SU-DHL-6 (cell line): Measurements from ENCODE around the gene ZDHHC17.

Experiments used
- H2AFZ ChIP-seq: fragments of 200-600 bp; sonication (generic); 2 replicates; pipeline ENCODE4 v1.6.1; 2014; ENCODE audit warnings: low read depth, mild to moderate bottlenecking, moderate library complexity, mixed read lengths, antibody characterized with exemption, low read length; ENCODE audit not compliant: severe bottlenecking
- H3F3A ChIP-seq: fragments of 200-600 bp; shearing (Covaris generic); 2 replicates; pipeline ENCODE4 v1.6.0; 2016; ENCODE audit warnings: antibody characterized with exemption, mild to moderate bottlenecking; ENCODE audit not compliant: insufficient read depth
- H3K27ac ChIP-seq: fragments of 200-600 bp; sonication (generic); 2 replicates; pipeline ENCODE4 v1.5.1; 2016; ENCODE audit warnings: low read depth, mild to moderate bottlenecking, low read length, moderate library complexity, mixed read lengths
- H3K27me3 ChIP-seq: fragments of 200-600 bp; sonication (generic), shearing (Covaris generic); 2 replicates; pipeline ENCODE4 v1.6.0; 2014; ENCODE audit warnings: mild to moderate bottlenecking, low read length
- H3K36me3 ChIP-seq: fragments of 200-600 bp; sonication (generic); 2 replicates; pipeline ENCODE4 v1.6.1; 2014; ENCODE audit warnings: mild to moderate bottlenecking, low read length, mixed read lengths
- H3K4me2 ChIP-seq: fragments of 300-600, 200-600 bp; shearing (Covaris generic), sonication (generic); 2 replicates; pipeline ENCODE4 v1.6.0; 2014; ENCODE audit warnings: low read length, low read depth, mild to moderate bottlenecking; ENCODE audit not compliant: poor library complexity, severe bottlenecking
- H3K4me3 ChIP-seq: fragments of 200-600 bp; sonication (generic); 2 replicates; pipeline ENCODE4 v1.5.1; 2014; ENCODE audit warnings: antibody characterized with exemption, low read length, mild to moderate bottlenecking, mixed read lengths; ENCODE audit not compliant: insufficient read depth, poor library complexity, severe bottlenecking
- H3K79me2 ChIP-seq: fragments of 200-600 bp; sonication (generic); 2 replicates; pipeline ENCODE4 v1.6.1; 2014; ENCODE audit warnings: mild to moderate bottlenecking, low read length, moderate library complexity; ENCODE audit not compliant: insufficient read depth
- H3K9ac ChIP-seq: fragments of 200-600 bp; sonication (generic); 2 replicates; pipeline ENCODE4 v1.7.0; 2014; ENCODE audit warnings: mild to moderate bottlenecking, low read length
- H3K9me2 ChIP-seq: fragments of 200-600 bp; sonication (generic); replicated peaks from 2 replicates; pipeline ENCODE4 v1.6.1; 2014; ENCODE audit warnings: low read length; ENCODE audit not compliant: insufficient read depth
- H3K9me3 ChIP-seq: fragments of 200-600 bp; sonication (generic); 2 replicates; pipeline ENCODE4 v1.6.1; 2014; ENCODE audit warnings: low read length, mixed read lengths; ENCODE audit not compliant: insufficient read depth
- H4K20me1 ChIP-seq: fragments of 200-600 bp; sonication (generic); 2 replicates; pipeline ENCODE4 v1.6.1; 2014; ENCODE audit warnings: low read depth, mild to moderate bottlenecking, antibody characterized with exemption, low read length, moderate library complexity, mixed read lengths
- CTCF ChIP-seq: fragments of 200-600 bp; sonication (generic); IDR thresholded peaks from one replicate; pipeline ENCODE4 v1.5.1; 2017; ENCODE audit warnings: antibody characterized with exemption, mild to moderate bottlenecking, low read length, moderate library complexity; ENCODE audit not compliant: insufficient read depth, poor library complexity, severe bottlenecking
- EZH2phosphoT487 ChIP-seq: fragments of 200-600 bp; sonication (generic), shearing (Covaris generic); conservative IDR thresholded peaks from 2 replicates; pipeline ENCODE4 v1.6.1; 2018; ENCODE audit warnings: mild to moderate bottlenecking, antibody characterized with exemption, low read length, moderate library complexity, mixed read lengths

ZDHHC17 gene

DNA sequence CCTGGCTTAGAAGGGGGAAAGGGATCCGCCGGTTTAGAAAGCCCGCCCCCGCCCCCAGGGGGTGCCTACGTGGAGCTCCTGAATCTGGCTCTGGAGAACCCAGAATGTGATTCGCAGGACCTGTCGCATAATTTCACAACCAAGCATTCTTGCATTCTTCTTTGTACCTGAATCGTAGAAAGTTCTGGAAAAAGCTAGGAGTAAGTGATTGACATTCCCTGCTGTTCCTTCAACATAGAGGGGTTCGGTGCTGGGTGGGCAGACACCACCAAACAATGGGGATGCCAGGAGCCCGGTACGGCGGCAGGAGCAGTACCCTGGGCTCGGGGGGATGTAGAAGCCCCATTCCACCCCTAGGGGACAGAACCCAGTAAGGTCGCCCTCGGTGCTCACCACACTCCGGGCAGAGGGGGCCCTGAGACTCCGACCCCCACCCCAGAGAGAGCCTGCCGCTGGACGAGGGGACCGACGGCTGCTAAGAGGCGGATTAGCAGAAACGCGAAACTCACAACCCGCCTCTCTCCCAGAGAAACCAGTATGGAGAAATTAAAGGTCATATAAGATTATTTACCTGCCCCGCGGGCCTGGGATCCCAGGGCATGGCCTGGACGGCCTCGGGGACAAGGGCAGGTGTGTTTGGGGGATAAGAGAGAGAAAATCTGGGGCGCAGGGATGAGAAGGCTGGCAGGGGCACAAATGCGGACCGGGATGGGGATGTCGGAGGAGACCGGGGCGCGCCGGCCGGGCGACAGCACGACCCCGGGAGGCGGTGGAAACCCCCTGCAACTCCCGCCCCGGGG, 114.4 kb downstream of the ZDHHC17 start:
- peak overlapping the region; percentile 58 for H3K4me3 ChIP-seq
- H3K9me2 ChIP-seq = no peaks in the 10 kb centered on the region
- no peaks in the 10 kb centered on the region for H3K79me2 ChIP-seq
- no peaks in the 10 kb centered on the region for H4K20me1 ChIP-seq
- H3K36me3 ChIP-seq = no peaks in the 10 kb centered on the region
- H2AFZ ChIP-seq = peak overlapping the region; percentile 98
- TF ChIP-seq EZH2phosphoT487 (no peak), CTCF (peak; percentile 21)
- H3F3A ChIP-seq = no peaks in the 10 kb centered on the region
- H3K4me2 ChIP-seq = peak overlapping the region; percentile 78
- H3K9me3 ChIP-seq = no peaks in the 10 kb centered on the region
- H3K9ac ChIP-seq = peak overlapping the region; percentile 51
- H3K27me3 ChIP-seq = no peaks in the 10 kb centered on the region
- H3K27ac ChIP-seq = no peak overlapping the region

DNA sequence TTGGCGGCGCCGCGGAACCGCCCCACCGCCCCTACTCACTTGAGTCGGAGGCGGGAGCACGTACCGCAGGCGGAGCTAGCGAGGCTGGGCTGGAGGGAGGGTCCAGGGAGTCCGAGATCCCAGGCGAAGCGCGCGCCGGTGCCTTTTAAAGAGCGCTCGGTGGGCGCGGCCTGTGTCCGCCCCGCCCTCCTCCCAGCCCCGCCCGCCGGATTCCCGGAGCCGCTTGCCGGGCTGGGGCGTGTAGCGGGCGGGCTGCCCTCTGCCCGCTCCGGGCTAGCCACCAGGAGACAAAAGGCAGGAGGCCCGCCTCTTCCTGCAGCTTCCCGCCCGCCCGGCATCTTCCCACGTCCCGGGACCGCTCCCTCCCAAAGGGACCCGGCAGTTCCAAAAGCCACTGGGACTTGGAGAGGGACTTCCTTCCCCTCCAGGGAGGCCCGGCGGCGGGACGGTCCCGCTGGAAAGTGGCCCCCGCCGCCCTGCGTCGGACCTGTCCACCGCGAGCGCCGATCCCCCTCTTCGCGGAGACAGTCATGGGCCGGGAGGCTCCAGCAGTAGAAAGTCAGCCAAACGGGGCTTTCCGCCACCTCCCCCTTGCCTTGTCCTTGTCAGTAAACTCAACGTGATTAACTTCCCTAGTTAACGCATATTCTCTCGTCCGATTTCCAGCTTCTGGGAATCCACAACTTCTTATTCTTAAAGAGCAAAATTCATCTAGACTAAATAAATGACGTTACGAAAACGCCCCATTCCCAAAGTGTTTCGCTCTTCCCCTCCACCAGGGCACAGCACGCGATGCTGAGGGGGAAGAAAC, 115.2 kb downstream of the ZDHHC17 start, which contains the start of gene CSRP2:
CSRP2 (minus strand) TSS at position 121 of the 811 bp plus-strand sequence. CDS start 12,759 bp downstream, outside the sequence.
- Histone ChIP-seq H3K36me3 (no peaks in the 10 kb centered on the region), H3K27me3 (no peaks in the 10 kb centered on the region), H3K9me3 (no peaks in the 10 kb centered on the region), H3K4me2 (peak within 1 kb of the TSS; percentile 78), H3F3A (no peaks in the 10 kb centered on the region), H3K79me2 (no peaks in the 10 kb centered on the region), H3K4me3 (peak within 1 kb of the TSS; percentile 58), H2AFZ (peak within 1 kb of the TSS; percentile 98), H4K20me1 (no peaks in the 10 kb centered on the region), H3K9me2 (no peaks in the 10 kb centered on the region), H3K9ac (peak within 1 kb of the TSS; percentile 51), H3K27ac (no peak within 1 kb of the TSS)
- TF ChIP-seq CTCF = no peak
- no peak for TF ChIP-seq EZH2phosphoT487

DNA sequence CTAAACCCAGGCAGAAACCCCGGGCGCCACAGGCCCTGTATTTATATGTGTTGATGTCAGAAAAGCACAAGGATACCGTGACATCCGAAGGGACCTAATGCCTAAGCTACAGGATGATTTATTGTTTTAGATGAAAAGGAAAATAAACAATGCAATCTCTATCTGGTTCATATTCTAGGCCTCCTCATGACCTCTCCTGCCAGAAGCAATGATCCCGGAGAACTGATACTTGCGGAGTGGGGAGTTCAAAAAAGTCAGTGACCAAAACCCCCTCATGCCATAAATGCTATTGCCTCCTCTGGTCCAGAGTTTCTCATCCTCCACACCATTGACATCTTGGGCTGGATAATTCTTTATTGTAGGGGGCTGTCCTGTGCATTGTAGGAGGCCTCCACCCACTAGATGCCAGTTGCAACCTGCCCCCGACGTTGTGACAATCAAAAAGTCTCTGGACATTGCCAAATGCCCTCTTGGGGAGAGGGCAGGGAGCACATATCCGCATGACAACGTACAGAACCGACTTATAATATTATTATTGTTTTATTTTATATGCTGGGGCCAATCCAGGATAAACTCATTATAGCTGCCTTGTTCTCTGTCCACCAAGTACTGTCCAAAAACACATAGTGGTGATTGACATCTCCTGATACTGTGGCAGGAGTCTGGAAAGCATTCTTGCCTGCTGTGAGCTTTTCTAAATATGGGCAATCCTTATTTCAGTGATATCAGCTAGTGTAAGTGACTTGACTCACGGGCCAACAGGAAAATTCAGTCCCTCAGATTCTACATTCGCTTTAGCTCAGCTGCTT, 116.0 kb downstream of the ZDHHC17 start:
- Histone ChIP-seq H4K20me1 (no peaks in the 10 kb centered on the region), H3K4me3 (no peak overlapping the region), H3K27me3 (no peaks in the 10 kb centered on the region), H3K79me2 (no peaks in the 10 kb centered on the region), H3F3A (no peaks in the 10 kb centered on the region), H3K9me3 (no peaks in the 10 kb centered on the region), H2AFZ (peak overlapping the region; percentile 98), H3K36me3 (no peaks in the 10 kb centered on the region), H3K9me2 (no peaks in the 10 kb centered on the region), H3K4me2 (peak overlapping the region; percentile 78), H3K27ac (no peak overlapping the region), H3K9ac (no peak overlapping the region)
- no peak for TF ChIP-seq EZH2phosphoT487
- no peak for TF ChIP-seq CTCF
